Body of pancreas (tissue), 4 donors: ENCODE data around the gene TSPAN10.

Experiments
- POLR2A ChIP-seq, 3 donors: fragments of 450-650 bp; IDR thresholded peaks; one replicate each; pipeline ENCODE4 v1.6.1; 2016; ENCODE audit warnings: antibody characterized with exemption in 3 of 3, mild to moderate bottlenecking in 2 of 3
- TF ChIP-seq, protein P1 (sequence below), 7 experiments: fragments of 450-650 bp in 4 of 7; fragments of 200-600 bp in 3 of 7; sonication (generic) in 3 of 7; IDR thresholded peaks; one replicate each; pipeline ENCODE4 v1.5.1; 2016 to 2019; ENCODE audit warnings: antibody characterized with exemption in 7 of 7

DNA sequence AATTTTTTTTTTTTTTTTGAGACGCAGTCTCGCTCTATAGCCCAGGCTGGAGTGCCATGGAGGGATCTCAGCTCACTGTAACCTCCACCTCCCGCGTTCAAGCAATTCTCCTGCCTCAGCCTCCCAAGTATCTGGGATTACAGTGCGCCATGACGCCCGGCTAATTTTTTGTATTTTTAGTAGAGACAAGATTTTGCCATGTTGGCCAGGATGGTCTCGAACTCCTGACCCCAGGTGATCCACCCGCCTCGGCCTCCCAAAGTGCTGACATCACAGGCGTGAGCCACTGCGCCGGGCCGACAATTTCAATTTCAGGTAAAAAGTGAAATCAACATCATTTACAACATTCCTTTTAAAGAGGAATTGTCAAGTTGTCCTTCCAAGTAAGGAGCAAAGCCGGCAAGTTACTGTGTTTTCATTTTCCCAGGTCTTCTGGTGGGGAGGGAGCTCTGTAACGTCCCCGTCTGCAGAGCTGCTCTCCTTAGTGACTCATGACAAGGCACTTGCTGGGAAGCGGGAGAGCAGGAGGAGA is 957 bp upstream of the TSPAN10 start:
- TF ChIP-seq, protein P1, sequence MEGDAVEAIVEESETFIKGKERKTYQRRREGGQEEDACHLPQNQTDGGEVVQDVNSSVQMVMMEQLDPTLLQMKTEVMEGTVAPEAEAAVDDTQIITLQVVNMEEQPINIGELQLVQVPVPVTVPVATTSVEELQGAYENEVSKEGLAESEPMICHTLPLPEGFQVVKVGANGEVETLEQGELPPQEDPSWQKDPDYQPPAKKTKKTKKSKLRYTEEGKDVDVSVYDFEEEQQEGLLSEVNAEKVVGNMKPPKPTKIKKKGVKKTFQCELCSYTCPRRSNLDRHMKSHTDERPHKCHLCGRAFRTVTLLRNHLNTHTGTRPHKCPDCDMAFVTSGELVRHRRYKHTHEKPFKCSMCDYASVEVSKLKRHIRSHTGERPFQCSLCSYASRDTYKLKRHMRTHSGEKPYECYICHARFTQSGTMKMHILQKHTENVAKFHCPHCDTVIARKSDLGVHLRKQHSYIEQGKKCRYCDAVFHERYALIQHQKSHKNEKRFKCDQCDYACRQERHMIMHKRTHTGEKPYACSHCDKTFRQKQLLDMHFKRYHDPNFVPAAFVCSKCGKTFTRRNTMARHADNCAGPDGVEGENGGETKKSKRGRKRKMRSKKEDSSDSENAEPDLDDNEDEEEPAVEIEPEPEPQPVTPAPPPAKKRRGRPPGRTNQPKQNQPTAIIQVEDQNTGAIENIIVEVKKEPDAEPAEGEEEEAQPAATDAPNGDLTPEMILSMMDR (IDR thresholded peaks at IDR 0.05): no peak
- no peak for TF ChIP-seq POLR2A (IDR thresholded peaks at IDR 0.05)
